DOHH2 (cell line): Measurements from ENCODE around the gene MMP20.

Experiments used
- H3F3A ChIP-seq: fragments of 200-600 bp; sonication (generic), shearing (Covaris generic); 2 replicates; pipeline ENCODE4 v1.6.0; 2016; ENCODE audit warnings: antibody characterized with exemption, mild to moderate bottlenecking; ENCODE audit not compliant: control insufficient read depth, insufficient read depth
- H3K27ac ChIP-seq: fragments of 200-600 bp; sonication (generic); 2 replicates; pipeline ENCODE4 v1.5.1; 2014; ENCODE audit warnings: low read depth, mild to moderate bottlenecking, low read length, moderate library complexity
- H3K27me3 ChIP-seq: fragments of 200-600 bp; sonication (generic); 2 replicates; pipeline ENCODE4 v1.6.1; 2014; ENCODE audit warnings: mild to moderate bottlenecking, low read length, mixed read lengths; ENCODE audit not compliant: control insufficient read depth
- H3K36me3 ChIP-seq: fragments of 200-600 bp; sonication (generic); 2 replicates; pipeline ENCODE4 v1.6.1; 2014; ENCODE audit warnings: mild to moderate bottlenecking, low read length, moderate library complexity, mixed read lengths; ENCODE audit not compliant: control insufficient read depth
- H3K4me1 ChIP-seq: fragments of 200-600 bp; sonication (generic); 2 replicates; pipeline ENCODE4 v1.6.1; 2014; ENCODE audit warnings: mild to moderate bottlenecking, low read length, mixed read lengths; ENCODE audit not compliant: control insufficient read depth
- H3K4me2 ChIP-seq: fragments of 200-600 bp; sonication (generic); 2 replicates; pipeline ENCODE4 v1.6.0; 2014; ENCODE audit warnings: mild to moderate bottlenecking, low read length, moderate library complexity
- H3K4me3 ChIP-seq: fragments of 200-600 bp; sonication (generic); 2 replicates; pipeline ENCODE4 v1.5.1; 2014; ENCODE audit warnings: mild to moderate bottlenecking, low read length, mixed read lengths
- H3K79me2 ChIP-seq: fragments of 200-600 bp; sonication (generic); 2 replicates; pipeline ENCODE4 v1.6.1; 2014; ENCODE audit warnings: mild to moderate bottlenecking, low read length, mixed read lengths; ENCODE audit not compliant: control insufficient read depth
- H3K9me2 ChIP-seq: fragments of 200-600 bp; sonication (generic); replicated peaks from 2 replicates; pipeline ENCODE4 v1.6.1; 2014; ENCODE audit warnings: mild to moderate bottlenecking, low read length, mixed read lengths; ENCODE audit not compliant: control insufficient read depth
- H3K9me3 ChIP-seq: fragments of 200-600 bp; sonication (generic); 2 replicates; pipeline ENCODE4 v1.6.1; 2014; ENCODE audit warnings: antibody characterized with exemption, low read length, mixed read lengths; ENCODE audit not compliant: control insufficient read depth, insufficient read depth
- H4K20me1 ChIP-seq: fragments of 200-600 bp; sonication (generic); 2 replicates; pipeline ENCODE4 v1.6.0; 2014; ENCODE audit warnings: low read depth, mild to moderate bottlenecking, antibody characterized with exemption, low read length, moderate library complexity; ENCODE audit not compliant: control insufficient read depth, insufficient read depth
- EZH2phosphoT487 ChIP-seq: fragments of 200-600 bp; sonication (generic); IDR thresholded peaks from 2 replicates; pipeline ENCODE4 v1.6.1; 2017; ENCODE audit warnings: borderline replicate concordance, mild to moderate bottlenecking, antibody characterized with exemption, low read length, moderate library complexity, mixed read lengths
- TF ChIP-seq, protein P1 (sequence below): fragments of 200-600 bp; sonication (generic); IDR thresholded peaks from one replicate; pipeline ENCODE4 v1.5.1; 2014; ENCODE audit warnings: antibody characterized with exemption, mild to moderate bottlenecking, low read depth, low read length; ENCODE audit not compliant: poor library complexity, severe bottlenecking

MMP20 gene

DNA sequence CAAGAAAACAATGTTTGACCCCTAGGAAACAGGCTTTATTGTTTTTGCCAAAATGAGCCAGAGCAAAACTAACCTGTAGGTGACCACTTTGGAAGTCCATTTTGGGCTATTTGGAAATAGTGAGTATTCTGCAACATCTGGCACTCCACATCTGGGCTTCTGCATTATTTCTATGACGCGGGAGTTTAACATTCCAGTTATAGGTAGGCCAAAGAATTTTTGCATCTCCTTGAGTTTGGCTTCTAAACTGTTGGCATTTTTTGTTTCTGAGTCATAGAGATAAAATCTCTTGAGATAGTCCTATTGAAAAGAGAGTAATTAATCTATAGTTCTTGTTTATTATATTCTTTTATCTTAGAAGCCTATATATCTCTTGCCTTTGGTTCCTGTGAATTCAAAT, 97.4 kb downstream of the MMP20 start:
- no peaks in the 10 kb centered on the region for H3F3A ChIP-seq
- no peak overlapping the region for H3K4me3 ChIP-seq
- no peaks in the 10 kb centered on the region for H3K27me3 ChIP-seq
- no peak overlapping the region for H3K4me2 ChIP-seq
- H3K36me3 ChIP-seq: no peaks in the 10 kb centered on the region
- no peak overlapping the region for H3K27ac ChIP-seq
- no peaks in the 10 kb centered on the region for H3K9me2 ChIP-seq
- no peaks in the 10 kb centered on the region for H3K79me2 ChIP-seq
- TF ChIP-seq, protein P1, sequence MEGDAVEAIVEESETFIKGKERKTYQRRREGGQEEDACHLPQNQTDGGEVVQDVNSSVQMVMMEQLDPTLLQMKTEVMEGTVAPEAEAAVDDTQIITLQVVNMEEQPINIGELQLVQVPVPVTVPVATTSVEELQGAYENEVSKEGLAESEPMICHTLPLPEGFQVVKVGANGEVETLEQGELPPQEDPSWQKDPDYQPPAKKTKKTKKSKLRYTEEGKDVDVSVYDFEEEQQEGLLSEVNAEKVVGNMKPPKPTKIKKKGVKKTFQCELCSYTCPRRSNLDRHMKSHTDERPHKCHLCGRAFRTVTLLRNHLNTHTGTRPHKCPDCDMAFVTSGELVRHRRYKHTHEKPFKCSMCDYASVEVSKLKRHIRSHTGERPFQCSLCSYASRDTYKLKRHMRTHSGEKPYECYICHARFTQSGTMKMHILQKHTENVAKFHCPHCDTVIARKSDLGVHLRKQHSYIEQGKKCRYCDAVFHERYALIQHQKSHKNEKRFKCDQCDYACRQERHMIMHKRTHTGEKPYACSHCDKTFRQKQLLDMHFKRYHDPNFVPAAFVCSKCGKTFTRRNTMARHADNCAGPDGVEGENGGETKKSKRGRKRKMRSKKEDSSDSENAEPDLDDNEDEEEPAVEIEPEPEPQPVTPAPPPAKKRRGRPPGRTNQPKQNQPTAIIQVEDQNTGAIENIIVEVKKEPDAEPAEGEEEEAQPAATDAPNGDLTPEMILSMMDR: no peak
- TF ChIP-seq EZH2phosphoT487: no peak
- no peaks in the 10 kb centered on the region for H4K20me1 ChIP-seq
- no peaks in the 10 kb centered on the region for H3K9me3 ChIP-seq
- peaks cover 14% of the 10 kb centered on the region for H3K4me1 ChIP-seq

DNA sequence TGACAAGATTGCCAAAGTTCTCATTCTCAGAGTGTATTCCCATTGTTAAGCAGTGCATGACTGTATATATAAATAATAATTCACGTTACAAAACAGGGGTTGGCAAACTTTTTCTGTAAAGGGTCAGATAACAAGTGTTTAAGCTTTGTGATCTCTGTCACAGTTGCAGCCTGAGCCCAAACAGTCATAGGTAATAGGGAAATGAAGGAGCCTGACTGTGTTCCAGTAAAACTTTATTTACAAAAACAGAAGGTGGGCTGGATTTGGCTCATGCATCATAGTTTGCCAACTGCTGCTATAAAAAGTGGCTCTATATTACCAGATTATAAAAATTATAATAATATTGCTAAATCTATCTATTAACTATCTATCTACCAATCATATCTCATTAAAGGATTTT, 98.1 kb downstream of the MMP20 start:
- Histone ChIP-seq H3K4me3 (no peak overlapping the region), H3K9me3 (no peaks in the 10 kb centered on the region), H3K79me2 (no peaks in the 10 kb centered on the region), H3K4me1 (peaks cover 21% of the 10 kb centered on the region), H4K20me1 (no peaks in the 10 kb centered on the region), H3F3A (no peaks in the 10 kb centered on the region), H3K27me3 (no peaks in the 10 kb centered on the region), H3K27ac (no peak overlapping the region), H3K9me2 (no peaks in the 10 kb centered on the region), H3K4me2 (no peak overlapping the region), H3K36me3 (no peaks in the 10 kb centered on the region)
- TF ChIP-seq, protein P1: no peak
- no peak for TF ChIP-seq EZH2phosphoT487
